Osteocyte (in vitro differentiated cells): ENCODE data around the gene KLK10. TPM values are rescaled to one million over a fixed set of nuclear protein-coding genes. Genes with fewer than 3 reads are reported as not detected.

Experiments
- DNase-seq: peaks from one replicate; pipeline ENCODE4 v3.0.0; 2021; ENCODE audit warnings: mixed read lengths; ENCODE audit not compliant: unreplicated experiment; ENCODE audit errors: extremely low spot score
- H3K27ac Mint-ChIP-seq: one replicate; pipeline ENCODE4 v1.8.0; 2021; ENCODE audit warnings: mild to moderate bottlenecking, mixed read lengths; ENCODE audit not compliant: unreplicated experiment
- H3K27me3 Mint-ChIP-seq: one replicate; pipeline ENCODE4 v1.8.0; 2021; ENCODE audit warnings: mixed read lengths; ENCODE audit not compliant: unreplicated experiment
- H3K36me3 Mint-ChIP-seq: one replicate; pipeline ENCODE4 v1.8.0; 2021; ENCODE audit warnings: mixed read lengths; ENCODE audit not compliant: unreplicated experiment
- H3K4me1 Mint-ChIP-seq: one replicate; pipeline ENCODE4 v1.8.0; 2021; ENCODE audit warnings: mixed read lengths; ENCODE audit not compliant: unreplicated experiment
- H3K4me3 Mint-ChIP-seq: one replicate; pipeline ENCODE4 v1.8.0; 2021; ENCODE audit warnings: mild to moderate bottlenecking, moderate library complexity, mixed read lengths; ENCODE audit not compliant: unreplicated experiment
- H3K9me3 Mint-ChIP-seq: one replicate; pipeline ENCODE4 v1.8.0; 2021; ENCODE audit warnings: mixed read lengths; ENCODE audit not compliant: unreplicated experiment
- total RNA-seq: library from RNA; stranded (reverse); gene quantifications from 2 replicates; pipeline ENCODE4 v1.2.1, GENCODE V29; 2021
- TF ChIP-seq, protein P1 (sequence below): fragments of 200-600 bp; sonication (generic); IDR thresholded peaks from 2 replicates; pipeline ENCODE4 v1.5.0; 2021; ENCODE audit warnings: antibody characterized with exemption, mild to moderate bottlenecking, moderate library complexity

KLK10 gene
- total RNA-seq, 1 donor from 2014 or later = not detected

DNA sequence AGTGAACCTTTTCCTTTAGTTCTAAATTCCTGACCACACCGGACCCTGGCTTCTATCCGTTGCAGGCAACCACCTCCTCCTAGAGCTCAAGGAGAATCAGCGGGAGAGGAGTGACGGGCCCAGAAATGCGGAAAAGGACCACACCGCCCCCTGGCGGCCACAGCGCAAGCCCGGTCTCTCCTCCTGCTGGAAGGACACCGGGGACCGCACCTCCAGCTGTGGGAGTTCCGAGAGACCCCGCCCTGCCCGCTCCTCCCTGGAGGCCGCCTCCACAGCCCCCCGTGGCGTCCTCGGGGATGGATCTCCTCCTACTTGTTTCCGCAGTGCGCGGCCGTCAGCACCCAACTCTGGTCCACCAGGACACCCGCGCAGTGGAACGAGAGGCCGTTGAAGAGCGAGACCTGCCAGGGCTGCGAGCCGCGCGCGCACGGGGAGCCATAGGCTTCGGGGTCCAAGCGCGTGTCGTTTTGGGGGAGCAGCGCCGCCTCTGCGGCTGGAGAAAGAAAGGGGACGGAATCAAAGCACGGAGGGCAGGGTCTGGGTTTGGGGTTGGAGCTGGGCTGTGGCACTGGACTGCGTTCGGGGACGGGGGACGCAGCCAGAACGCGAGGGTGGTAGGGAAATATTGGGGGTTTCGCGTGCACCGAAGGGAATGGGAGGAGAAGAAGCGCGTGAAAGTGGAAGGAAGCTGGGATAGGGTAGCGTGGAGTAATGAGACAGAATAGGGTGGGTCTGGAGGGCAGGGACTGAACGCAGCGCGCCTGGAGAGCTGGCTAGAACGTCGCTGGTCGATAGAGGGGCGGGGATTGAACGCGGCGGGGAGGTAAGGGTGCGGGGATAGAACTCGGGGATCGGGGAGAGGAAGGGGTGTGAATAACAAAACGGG lies 2.5 kb downstream of the KLK10 start:
- TF ChIP-seq, protein P1, sequence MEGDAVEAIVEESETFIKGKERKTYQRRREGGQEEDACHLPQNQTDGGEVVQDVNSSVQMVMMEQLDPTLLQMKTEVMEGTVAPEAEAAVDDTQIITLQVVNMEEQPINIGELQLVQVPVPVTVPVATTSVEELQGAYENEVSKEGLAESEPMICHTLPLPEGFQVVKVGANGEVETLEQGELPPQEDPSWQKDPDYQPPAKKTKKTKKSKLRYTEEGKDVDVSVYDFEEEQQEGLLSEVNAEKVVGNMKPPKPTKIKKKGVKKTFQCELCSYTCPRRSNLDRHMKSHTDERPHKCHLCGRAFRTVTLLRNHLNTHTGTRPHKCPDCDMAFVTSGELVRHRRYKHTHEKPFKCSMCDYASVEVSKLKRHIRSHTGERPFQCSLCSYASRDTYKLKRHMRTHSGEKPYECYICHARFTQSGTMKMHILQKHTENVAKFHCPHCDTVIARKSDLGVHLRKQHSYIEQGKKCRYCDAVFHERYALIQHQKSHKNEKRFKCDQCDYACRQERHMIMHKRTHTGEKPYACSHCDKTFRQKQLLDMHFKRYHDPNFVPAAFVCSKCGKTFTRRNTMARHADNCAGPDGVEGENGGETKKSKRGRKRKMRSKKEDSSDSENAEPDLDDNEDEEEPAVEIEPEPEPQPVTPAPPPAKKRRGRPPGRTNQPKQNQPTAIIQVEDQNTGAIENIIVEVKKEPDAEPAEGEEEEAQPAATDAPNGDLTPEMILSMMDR = peak; percentile 29
- H3K27ac Mint-ChIP-seq = no peak overlapping the region
- no peaks in the 10 kb centered on the region for H3K9me3 Mint-ChIP-seq
- H3K27me3 Mint-ChIP-seq = peaks cover 29% of the 10 kb centered on the region
- H3K4me1 Mint-ChIP-seq = peaks cover 6% of the 10 kb centered on the region
- DNase-seq = no peak
- H3K4me3 Mint-ChIP-seq = no peak overlapping the region
- H3K36me3 Mint-ChIP-seq = peaks cover 2% of the 10 kb centered on the region

DNA sequence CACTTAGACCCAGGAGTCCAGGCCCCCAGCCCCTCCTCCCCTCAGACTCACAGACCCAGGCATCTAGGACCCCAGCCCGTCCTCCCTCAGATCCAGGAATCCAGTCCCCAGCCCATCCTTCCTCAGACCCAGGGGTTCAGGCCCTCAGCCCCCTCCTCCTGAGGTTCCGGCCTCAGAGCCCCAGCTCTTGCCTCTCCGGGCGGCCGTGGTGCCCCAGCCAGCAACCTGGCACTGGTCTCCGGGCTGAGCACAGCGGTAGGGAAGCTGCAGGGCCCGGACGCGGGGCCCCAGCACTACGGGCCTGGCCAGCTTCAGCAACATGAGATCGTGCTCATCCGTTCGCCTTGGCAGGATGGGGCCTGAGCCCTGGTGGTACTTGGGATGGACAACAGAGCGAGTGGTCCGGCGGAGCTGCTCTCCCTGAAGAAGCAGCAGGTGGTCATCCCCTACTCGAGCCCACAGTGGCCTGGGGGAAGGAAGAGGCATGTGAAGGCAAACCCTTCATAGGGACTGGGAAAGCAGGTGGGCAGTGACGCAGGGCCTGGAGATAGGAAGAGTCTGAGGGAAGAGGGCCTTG lies 3.7 kb downstream of the KLK10 start:
- Mint-ChIP-seq H3K36me3 (peaks cover 2% of the 10 kb centered on the region), H3K27ac (no peak overlapping the region), H3K4me3 (no peak overlapping the region), H3K9me3 (no peaks in the 10 kb centered on the region), H3K4me1 (peaks cover 6% of the 10 kb centered on the region), H3K27me3 (peaks cover 29% of the 10 kb centered on the region)
- TF ChIP-seq, protein P1 = no peak
- no peak for DNase-seq

DNA sequence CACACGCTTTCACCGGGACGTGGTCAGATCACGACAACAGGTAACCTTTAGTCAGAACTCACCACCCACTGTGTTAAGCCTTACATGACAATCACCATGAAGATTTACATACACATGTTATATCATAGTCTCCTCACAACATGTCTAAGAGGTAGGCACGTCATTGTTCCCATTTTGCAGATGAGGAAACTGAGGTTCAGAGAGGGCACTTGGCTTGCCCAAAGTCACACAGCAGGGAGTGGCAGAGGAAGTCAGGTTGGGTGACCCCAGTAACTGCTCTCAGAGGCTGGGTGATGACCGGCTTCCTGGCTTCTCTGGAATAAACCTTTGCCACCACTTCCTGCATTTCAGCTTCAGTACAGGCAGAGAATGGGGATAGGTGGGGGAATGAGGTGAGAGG lies 5.3 kb downstream of the KLK10 start:
- Mint-ChIP-seq H3K36me3 (peaks cover 2% of the 10 kb centered on the region), H3K27me3 (peaks cover 21% of the 10 kb centered on the region), H3K9me3 (no peaks in the 10 kb centered on the region), H3K4me3 (no peak overlapping the region), H3K4me1 (peaks cover 6% of the 10 kb centered on the region), H3K27ac (no peak overlapping the region)
- DNase-seq = no peak
- TF ChIP-seq, protein P1 = no peak

DNA sequence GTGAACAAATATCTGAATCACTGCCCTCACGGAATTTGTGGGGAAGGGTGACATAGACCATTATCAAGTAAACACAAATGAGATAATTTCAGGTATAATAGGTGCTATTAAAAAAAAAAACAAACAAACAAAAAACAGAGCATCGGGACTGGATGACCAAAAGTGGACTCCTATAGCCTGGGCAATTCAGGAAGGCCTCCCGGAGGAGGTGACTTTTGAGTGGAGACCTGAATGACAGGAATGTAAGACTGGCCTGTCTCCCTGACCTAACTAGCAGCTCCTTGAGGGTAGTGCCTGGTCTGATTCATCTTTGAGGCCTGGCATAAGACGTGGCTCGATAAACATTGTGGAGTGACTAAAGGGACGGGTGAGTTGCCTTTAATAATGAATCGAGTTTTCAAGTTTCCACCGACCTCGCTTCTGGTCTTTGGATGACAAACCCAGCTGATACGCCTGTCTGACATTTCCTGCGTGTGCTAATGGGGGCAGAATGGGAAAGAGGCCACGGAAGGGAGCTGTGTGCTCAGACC lies 6.8 kb downstream of the KLK10 start:
- Mint-ChIP-seq H3K27me3 (peaks cover 13% of the 10 kb centered on the region), H3K36me3 (no peaks in the 10 kb centered on the region), H3K4me1 (peaks cover 4% of the 10 kb centered on the region), H3K27ac (no peak overlapping the region), H3K4me3 (no peak overlapping the region), H3K9me3 (no peaks in the 10 kb centered on the region)
- TF ChIP-seq, protein P1 = no peak
- no peak for DNase-seq
